Activated naive CD4-positive, alpha-beta T cell treated with anti-CD3 and anti-CD28 coated beads for 36 hours (primary cell): ENCODE data around the gene STARD5. TPM values are rescaled to one million over a fixed set of nuclear protein-coding genes. Genes with fewer than 3 reads are reported as not detected.

Source experiments
- CTCF ChIA-PET: fragments of 350-600 bp; sonication (Branson Sonifier 250); formaldehyde crosslinking; loops from one replicate; lab custom pipeline; 2021; ENCODE audit warnings: antibody characterized with exemption; lab: Charles Lee
- DNase-seq: peaks from one replicate; pipeline ENCODE4 v3.0.0-alpha.2; 2020
- H3K27ac Mint-ChIP-seq: one replicate; pipeline ENCODE4 v1.8.0; 2021; ENCODE audit warnings: mild to moderate bottlenecking, mixed read lengths
- H3K27me3 Mint-ChIP-seq: one replicate; pipeline ENCODE4 v1.8.0; 2021; ENCODE audit warnings: low read depth, mixed read lengths
- H3K36me3 Mint-ChIP-seq: one replicate; pipeline ENCODE4 v1.8.0; 2021; ENCODE audit warnings: low read depth, mixed read lengths
- H3K4me1 Mint-ChIP-seq: one replicate; pipeline ENCODE4 v1.8.0; 2021; ENCODE audit warnings: low read depth, mixed read lengths
- H3K4me3 Mint-ChIP-seq: one replicate; pipeline ENCODE4 v1.8.0; 2021; ENCODE audit warnings: mild to moderate bottlenecking, moderate library complexity, mixed read lengths
- H3K9me3 Mint-ChIP-seq: one replicate; pipeline ENCODE4 v1.8.0; 2021; ENCODE audit warnings: mixed read lengths
- intact Hi-C: fragments of 100-400 bp; cut with micrococcal nuclease; formaldehyde crosslinking; loops from one replicate; pipeline ENCODE4 v1.15.1; 2023
- total RNA-seq, 2 experiments: library from RNA; stranded (reverse); gene quantifications; one replicate each; pipeline ENCODE4 v1.2.3, GENCODE V29; 2021

STARD5 gene
- total RNA-seq, 2 experiments from 2014 or later, result 10.1 to 11.7 TPM

DNA sequence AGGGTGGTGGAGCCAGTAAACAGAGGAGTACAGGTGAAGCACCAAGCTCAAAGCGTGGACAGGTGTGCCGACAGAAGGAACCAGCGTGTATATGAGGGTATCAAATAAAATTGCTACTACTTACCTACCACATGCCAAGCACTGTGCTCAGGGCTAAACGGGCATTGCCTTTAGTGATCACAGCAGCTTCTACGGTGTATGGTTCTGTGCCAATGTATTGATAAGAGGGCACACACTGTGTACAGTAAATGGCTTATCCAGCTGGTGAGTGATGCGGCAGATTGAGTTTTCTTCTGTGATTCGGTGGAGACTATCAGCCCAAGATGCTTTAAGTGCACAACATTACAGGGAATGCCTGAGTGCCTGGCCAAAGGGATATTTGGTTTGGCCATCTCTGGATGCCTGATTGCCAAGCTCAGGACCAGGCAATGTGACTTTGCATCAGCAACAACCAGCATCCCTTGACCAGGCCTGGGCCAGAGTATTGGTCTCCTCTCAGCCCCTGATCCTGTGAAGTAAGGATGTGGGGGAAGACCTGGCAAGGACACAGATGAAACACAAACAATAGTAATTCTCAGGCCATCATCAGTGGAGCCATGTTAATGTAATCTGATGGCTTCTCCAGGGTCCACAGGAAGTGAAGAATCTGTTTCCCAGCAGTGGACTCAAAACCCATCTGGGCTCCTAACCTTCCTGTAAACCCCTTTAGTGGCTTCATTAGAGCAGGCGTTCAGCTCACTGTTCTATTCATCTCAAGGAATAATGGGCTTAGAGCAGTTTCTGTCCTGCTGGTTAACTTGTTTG lies 14.1 kb downstream of the STARD5 start:
- no peaks in the 10 kb centered on the region for H3K9me3 Mint-ChIP-seq
- CTCF ChIA-PET, result interaction anchor here (1.0 to 1.3 kb wide), 5 partner anchors 9 to 44 kb away, joined by 3 to 5 read pairs (median 3); partner anchors contain the start of gene STARD5
- intact Hi-C loops, result no loop called here
- H3K27ac Mint-ChIP-seq, result peak overlapping the region; percentile 60
- H3K27me3 Mint-ChIP-seq, result no peaks in the 10 kb centered on the region
- DNase-seq, result no peak
- H3K4me1 Mint-ChIP-seq, result peaks cover 68% of the 10 kb centered on the region
- peaks cover 71% of the 10 kb centered on the region for H3K36me3 Mint-ChIP-seq
- no peak overlapping the region for H3K4me3 Mint-ChIP-seq

DNA sequence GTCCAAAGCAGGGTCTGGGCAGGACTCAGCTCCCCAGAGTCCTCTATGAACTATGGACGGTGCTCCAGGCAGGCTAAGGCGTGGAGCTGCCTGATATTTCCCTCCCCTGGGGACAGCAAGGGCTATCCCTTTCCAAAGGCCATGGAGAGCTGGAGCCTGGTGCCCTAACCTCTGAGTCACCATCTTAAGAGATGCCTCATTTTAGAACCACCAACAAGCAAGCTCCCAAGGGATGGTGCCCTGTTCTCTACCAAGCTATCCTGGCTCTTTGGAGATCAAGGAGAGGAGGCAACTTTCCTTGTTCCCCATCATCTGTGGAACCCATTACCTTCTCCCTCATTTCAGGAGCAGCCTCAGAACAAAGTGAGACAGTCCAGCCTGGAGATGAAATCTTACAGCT lies 15.7 kb downstream of the STARD5 start:
- H3K9me3 Mint-ChIP-seq, result no peaks in the 10 kb centered on the region
- no peak overlapping the region for H3K4me3 Mint-ChIP-seq
- H3K27me3 Mint-ChIP-seq, result no peaks in the 10 kb centered on the region
- peaks cover 83% of the 10 kb centered on the region for H3K36me3 Mint-ChIP-seq
- CTCF ChIA-PET, result interaction anchor here (1.1 to 2.5 kb wide), 6 partner anchors 9 to 42 kb away, joined by 3 to 11 read pairs (median 7); no protein-coding TSS in a partner anchor
- DNase-seq, result no peak
- intact Hi-C loops, result no loop called here
- peaks cover 75% of the 10 kb centered on the region for H3K4me1 Mint-ChIP-seq
- H3K27ac Mint-ChIP-seq, result peak overlapping the region; percentile 24

DNA sequence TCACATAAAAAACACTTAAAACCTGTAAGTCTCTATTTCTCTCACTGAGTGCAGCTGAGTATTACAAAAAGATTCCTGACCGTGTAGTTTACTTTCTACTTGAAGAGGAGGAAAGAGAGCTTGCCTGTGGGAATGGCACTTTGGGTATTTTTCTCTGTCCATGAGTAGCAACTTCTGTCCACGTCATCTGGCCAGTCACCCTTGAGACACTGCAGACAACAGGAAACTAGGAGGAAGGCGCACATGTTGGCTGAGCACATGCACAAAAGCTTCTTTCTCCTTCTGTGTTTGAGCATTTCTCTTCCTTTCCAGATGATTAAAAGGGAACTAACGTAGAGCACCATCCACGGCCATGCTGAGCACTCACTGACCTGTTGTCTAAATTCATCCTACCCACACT lies 19.7 kb downstream of the STARD5 start:
- CTCF ChIA-PET, result interaction anchor here (0.7 to 2.4 kb wide), 4 partner anchors 8 to 313 kb away, joined by 3 to 14 read pairs (median 4); no protein-coding TSS in a partner anchor
- Mint-ChIP-seq H3K9me3 (no peaks in the 10 kb centered on the region), H3K27ac (peak overlapping the region; percentile 99), H3K4me3 (peak overlapping the region; percentile 93), H3K36me3 (peaks cover 82% of the 10 kb centered on the region), H3K27me3 (no peaks in the 10 kb centered on the region), H3K4me1 (peaks cover 66% of the 10 kb centered on the region)
- intact Hi-C loops, result no loop called here
- DNase-seq, result peak; percentile 33

DNA sequence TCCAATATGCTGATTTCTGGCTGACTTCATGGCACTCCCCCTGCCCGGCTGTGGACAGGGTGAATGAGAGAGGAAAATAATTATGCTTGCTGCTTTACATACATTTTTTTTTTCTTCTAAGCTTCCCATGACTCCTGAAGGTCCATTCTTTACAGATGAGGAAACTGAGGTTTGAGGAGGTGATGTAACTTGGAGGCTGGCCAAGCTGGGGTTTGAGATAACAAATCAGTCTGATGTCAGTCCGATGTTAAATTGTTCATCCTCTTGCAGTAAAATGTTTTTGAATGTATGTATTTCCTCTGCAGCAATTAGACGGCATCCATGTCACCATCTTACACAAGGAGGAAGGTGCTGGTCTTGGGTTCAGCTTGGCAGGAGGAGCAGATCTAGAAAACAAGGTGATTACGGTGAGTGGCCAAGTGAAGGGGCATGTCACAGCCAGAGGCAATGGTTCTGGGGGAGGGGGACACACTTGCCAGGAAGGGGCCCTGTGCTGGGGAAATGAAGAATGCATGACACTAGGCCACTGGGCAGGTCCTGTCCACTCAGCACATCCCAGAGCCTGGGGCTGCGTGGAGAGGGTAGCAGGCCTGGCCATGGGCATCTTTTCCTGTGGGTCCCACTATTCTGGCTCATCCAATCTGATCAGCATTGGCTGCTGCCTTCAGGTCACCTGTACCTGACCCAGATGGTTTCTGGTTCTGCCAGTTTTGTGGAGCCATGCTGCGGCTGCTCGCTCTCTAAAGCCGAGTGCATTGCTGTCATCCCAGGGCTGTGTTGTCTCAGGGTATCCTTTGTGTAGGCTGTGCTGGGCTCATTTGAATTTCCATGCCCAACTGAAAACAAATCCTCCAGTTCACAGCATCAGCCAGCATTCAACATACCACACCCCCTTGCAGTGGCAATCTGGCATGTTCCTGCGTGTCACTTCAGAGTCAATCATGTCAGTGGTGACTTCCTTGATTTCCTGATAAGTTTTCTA lies 20.4 kb downstream of the STARD5 start:
- Mint-ChIP-seq H3K27ac (peak overlapping the region; percentile 99), H3K9me3 (no peaks in the 10 kb centered on the region), H3K36me3 (peaks cover 80% of the 10 kb centered on the region), H3K4me3 (peak overlapping the region; percentile 93), H3K4me1 (peaks cover 63% of the 10 kb centered on the region), H3K27me3 (no peaks in the 10 kb centered on the region)
- peak; percentile 34 for DNase-seq
- intact Hi-C loops, result loop anchor here (2.0 kb wide), 1 partner anchor 17 kb away; no protein-coding TSS in a partner anchor
- CTCF ChIA-PET, result interaction anchor here (0.7 to 5.0 kb wide), 5 partner anchors 12 to 37 kb away, joined by 3 to 43 read pairs (median 5); no protein-coding TSS in a partner anchor

DNA sequence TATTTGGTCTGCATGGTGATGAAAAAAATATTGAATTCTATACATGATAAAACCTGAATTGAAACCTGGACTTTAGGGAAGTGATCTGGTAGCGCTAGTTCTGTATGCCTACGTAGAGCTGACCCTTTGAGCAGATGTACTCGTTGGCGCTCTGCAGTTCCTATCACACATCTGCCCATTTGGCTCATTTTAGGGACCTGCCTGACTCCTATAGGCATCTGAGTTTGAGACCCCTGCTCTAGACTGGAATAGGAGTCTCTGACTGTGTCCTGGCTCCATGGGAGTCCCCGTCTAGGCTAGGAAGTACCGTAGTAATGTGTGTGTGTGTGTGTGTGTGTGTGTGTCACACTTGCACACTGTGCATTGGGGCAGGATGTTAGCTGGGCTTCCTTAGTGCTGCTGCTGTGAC lies 21.2 kb downstream of the STARD5 start:
- Mint-ChIP-seq H3K27me3 (no peaks in the 10 kb centered on the region), H3K36me3 (peaks cover 75% of the 10 kb centered on the region), H3K4me3 (peak overlapping the region; percentile 93), H3K27ac (peak overlapping the region; percentile 99), H3K4me1 (peaks cover 63% of the 10 kb centered on the region), H3K9me3 (no peaks in the 10 kb centered on the region)
- peak; percentile 34 for DNase-seq
- intact Hi-C loops, result loop anchor here (1.0 to 2.0 kb wide), 2 partner anchors 8 to 16 kb away; no protein-coding TSS in a partner anchor
- CTCF ChIA-PET, result interaction anchor here (0.8 to 5.0 kb wide), 6 partner anchors 10 to 36 kb away, joined by 3 to 43 read pairs (median 6); no protein-coding TSS in a partner anchor

DNA sequence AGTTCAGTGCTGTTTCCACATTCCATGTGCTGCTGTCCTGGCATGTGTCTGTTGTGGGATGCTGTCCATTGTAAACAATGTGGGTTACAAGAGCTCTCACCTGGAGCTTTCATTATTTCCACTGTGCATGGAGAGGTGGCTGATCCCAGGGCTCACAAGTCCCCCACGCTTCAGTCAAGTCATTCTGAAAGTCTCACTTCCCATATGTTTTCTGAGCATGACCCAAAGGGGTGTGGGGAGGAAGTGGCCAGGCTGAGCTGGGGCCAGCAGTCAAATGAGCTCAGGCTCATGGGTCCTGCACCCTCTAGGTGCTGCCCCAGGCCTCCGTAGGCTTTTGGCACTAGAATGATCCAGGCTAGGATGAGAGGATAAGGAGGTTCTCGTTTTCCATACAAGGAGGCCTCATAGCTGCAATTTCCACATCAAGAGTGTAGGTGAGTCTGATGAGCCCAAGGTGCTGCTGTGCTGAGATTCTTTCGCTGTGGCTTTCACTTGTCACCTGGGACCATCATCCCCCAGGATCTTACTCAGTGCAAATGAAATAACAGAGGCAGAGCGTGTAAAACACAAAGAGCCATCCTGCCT lies 22.0 kb downstream of the STARD5 start:
- intact Hi-C loops, result loop anchor here (1.0 to 2.0 kb wide), 2 partner anchors 8 to 15 kb away; no protein-coding TSS in a partner anchor
- Mint-ChIP-seq H3K27me3 (no peaks in the 10 kb centered on the region), H3K4me3 (peak overlapping the region; percentile 93), H3K4me1 (peaks cover 64% of the 10 kb centered on the region), H3K9me3 (no peaks in the 10 kb centered on the region), H3K27ac (peak overlapping the region; percentile 99), H3K36me3 (peaks cover 74% of the 10 kb centered on the region)
- CTCF ChIA-PET, result interaction anchor here (0.7 to 5.0 kb wide), 9 partner anchors 9 to 1157 kb away, joined by 3 to 43 read pairs (median 4); no protein-coding TSS in a partner anchor
- DNase-seq, result peak; percentile 69

DNA sequence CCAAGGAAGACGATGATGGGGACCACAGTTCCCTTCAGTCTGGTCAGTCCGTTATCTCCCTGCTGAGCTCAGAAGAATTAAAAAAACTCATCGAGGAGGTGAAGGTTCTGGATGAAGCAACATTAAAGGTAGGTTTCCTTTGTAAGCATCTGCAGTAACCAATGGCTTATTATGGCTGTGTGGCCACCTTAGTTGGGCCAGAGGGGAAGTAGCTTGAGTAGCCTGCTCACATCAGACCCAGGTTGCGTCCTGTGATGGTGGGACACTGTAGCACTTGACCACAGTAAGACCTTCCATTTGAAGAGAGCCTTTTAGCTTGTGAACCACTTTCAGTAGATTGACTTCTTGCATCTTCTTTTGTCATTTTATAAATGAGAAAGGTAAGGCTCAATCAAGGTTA lies 22.6 kb downstream of the STARD5 start:
- H3K4me1 Mint-ChIP-seq, result peaks cover 66% of the 10 kb centered on the region
- H3K36me3 Mint-ChIP-seq, result peaks cover 74% of the 10 kb centered on the region
- H3K4me3 Mint-ChIP-seq, result peak overlapping the region; percentile 93
- no peaks in the 10 kb centered on the region for H3K27me3 Mint-ChIP-seq
- intact Hi-C loops, result no loop called here
- CTCF ChIA-PET, result interaction anchor here (0.7 to 5.0 kb wide), 8 partner anchors 8 to 1156 kb away, joined by 3 to 43 read pairs (median 6); no protein-coding TSS in a partner anchor
- peak overlapping the region; percentile 99 for H3K27ac Mint-ChIP-seq
- H3K9me3 Mint-ChIP-seq, result no peaks in the 10 kb centered on the region
- no peak for DNase-seq

DNA sequence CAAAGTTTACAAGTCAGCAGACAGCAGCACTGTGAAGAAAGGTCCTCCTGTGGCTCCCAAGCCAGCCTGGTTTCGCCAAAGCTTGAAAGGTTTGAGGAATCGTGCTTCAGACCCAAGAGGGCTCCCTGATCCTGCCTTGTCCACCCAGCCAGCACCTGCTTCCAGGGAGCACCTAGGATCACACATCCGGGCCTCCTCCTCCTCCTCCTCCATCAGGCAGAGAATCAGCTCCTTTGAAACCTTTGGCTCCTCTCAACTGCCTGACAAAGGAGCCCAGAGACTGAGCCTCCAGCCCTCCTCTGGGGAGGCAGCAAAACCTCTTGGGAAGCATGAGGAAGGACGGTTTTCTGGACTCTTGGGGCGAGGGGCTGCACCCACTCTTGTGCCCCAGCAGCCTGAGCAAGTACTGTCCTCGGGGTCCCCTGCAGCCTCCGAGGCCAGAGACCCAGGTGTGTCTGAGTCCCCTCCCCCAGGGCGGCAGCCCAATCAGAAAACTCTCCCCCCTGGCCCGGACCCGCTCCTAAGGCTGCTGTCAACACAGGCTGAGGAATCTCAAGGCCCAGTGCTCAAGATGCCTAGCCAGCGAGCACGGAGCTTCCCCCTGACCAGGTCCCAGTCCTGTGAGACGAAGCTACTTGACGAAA lies 24.2 kb downstream of the STARD5 start:
- intact Hi-C loops, result loop anchor here (10.0 kb wide), 3 partner anchors 495 to 1515 kb away; partner anchors contain the start of genes EFL1 and SAXO2

DNA sequence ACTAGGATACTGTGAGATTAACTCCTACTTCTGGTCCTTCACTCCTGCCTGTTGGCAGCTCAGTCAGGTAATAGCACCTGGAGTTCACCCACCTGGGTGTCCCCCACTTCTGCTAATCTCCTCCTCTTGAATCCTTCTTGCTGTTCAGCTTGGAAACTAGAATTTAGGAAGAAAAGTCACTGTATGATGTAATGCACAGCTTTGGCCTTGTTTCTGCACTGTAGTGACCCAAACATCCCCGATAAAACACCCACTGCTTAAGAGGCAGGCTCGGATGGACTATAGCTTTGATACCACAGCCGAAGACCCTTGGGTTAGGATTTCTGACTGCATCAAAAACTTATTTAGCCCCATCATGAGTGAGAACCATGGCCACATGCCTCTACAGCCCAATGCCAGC lies 24.8 kb downstream of the STARD5 start:
- Mint-ChIP-seq H3K36me3 (peaks cover 55% of the 10 kb centered on the region), H3K4me1 (peaks cover 68% of the 10 kb centered on the region), H3K27me3 (no peaks in the 10 kb centered on the region), H3K9me3 (no peaks in the 10 kb centered on the region), H3K4me3 (peak overlapping the region; percentile 93), H3K27ac (peak overlapping the region; percentile 99)
- no peak for DNase-seq
- CTCF ChIA-PET, result interaction anchor here (0.6 to 5.0 kb wide), 6 partner anchors 9 to 330 kb away, joined by 3 to 43 read pairs (median 6); no protein-coding TSS in a partner anchor
- intact Hi-C loops, result loop anchor here (10.0 kb wide), 3 partner anchors 494 to 1516 kb away; partner anchors contain the start of genes EFL1 and SAXO2

More for the DNA sequence above, 24.2 kb downstream of the STARD5 start:
- Mint-ChIP-seq H3K9me3 (no peaks in the 10 kb centered on the region), H3K4me3 (peak overlapping the region; percentile 93), H3K4me1 (peaks cover 68% of the 10 kb centered on the region), H3K36me3 (peaks cover 61% of the 10 kb centered on the region), H3K27ac (peak overlapping the region; percentile 99), H3K27me3 (no peaks in the 10 kb centered on the region)
- DNase-seq, result peak; percentile 27
- CTCF ChIA-PET, result interaction anchor here (0.6 to 5.0 kb wide), 7 partner anchors 8 to 330 kb away, joined by 3 to 43 read pairs (median 6); no protein-coding TSS in a partner anchor

DNA sequence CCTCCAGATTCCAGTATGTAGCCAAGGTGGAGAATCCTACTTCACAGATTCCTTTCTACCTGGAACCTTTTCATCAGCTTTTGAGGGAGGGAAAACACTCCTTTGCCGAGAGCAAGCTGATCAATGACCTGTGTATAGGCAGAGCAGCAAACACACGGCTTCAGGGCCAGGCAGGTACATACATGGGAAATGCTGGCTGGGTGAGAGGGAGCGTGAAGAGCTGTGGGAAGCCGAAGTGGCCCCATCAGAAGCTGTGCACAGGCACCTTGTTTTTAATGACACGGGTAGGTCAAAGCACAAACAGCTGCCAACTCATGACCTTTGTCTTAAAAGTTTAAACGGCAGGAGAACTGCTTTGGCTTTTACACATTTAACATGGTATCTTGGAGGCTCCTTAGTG lies 25.3 kb downstream of the STARD5 start:
- CTCF ChIA-PET, result interaction anchor here (1.0 to 5.0 kb wide), 5 partner anchors 10 to 38 kb away, joined by 3 to 43 read pairs (median 6); no protein-coding TSS in a partner anchor
- intact Hi-C loops, result loop anchor here (10.0 kb wide), 3 partner anchors 494 to 1516 kb away; partner anchors contain the start of genes EFL1 and SAXO2

More for the DNA sequence above, 25.3 kb downstream of the STARD5 start:
- H3K27ac Mint-ChIP-seq, result peak overlapping the region; percentile 99
- peak; percentile 24 for DNase-seq
- no peaks in the 10 kb centered on the region for H3K27me3 Mint-ChIP-seq
- peaks cover 68% of the 10 kb centered on the region for H3K4me1 Mint-ChIP-seq
- no peaks in the 10 kb centered on the region for H3K9me3 Mint-ChIP-seq
- H3K4me3 Mint-ChIP-seq, result peak overlapping the region; percentile 93
- H3K36me3 Mint-ChIP-seq, result peaks cover 50% of the 10 kb centered on the region
